OCI-M2 (cell line): ENCODE data around the gene SNCG.

Source experiments
- DNase-seq: peaks from one replicate; lab custom pipeline; 2025; ENCODE audit not compliant: unreplicated experiment; lab: John Stamatoyannopoulos, UW

SNCG gene

GRCh38 chr10:86960003-86960862 is 1.8 kb downstream of the SNCG start:
- no peak for DNase-seq

- DNase-seq: no peak
These were observed 2.5 kb downstream of the SNCG start for GRCh38 chr10:86960863-86961434.

- no peak for DNase-seq
These were observed 3.2 kb downstream of the SNCG start for GRCh38 chr10:86961481-86962091.

GRCh38 chr10:86962136-86962980 is 4.0 kb downstream of the SNCG start:
- DNase-seq: no peak

GRCh38 chr10:86962981-86963310 is 4.5 kb downstream of the SNCG start:
- DNase-seq: no peak

GRCh38 chr10:86963341-86963919 is 5.0 kb downstream of the SNCG start:
- no peak for DNase-seq

- DNase-seq: no peak
These were observed 5.9 kb downstream of the SNCG start for GRCh38 chr10:86964061-86964846.

- DNase-seq: no peak
These were observed 6.4 kb downstream of the SNCG start for GRCh38 chr10:86964847-86965190.

- no peak for DNase-seq
These were observed 7.7 kb downstream of the SNCG start for GRCh38 chr10:86965986-86966654.

- DNase-seq: no peak
These were observed 9.1 kb downstream of the SNCG start for GRCh38 chr10:86967481-86967941.

GRCh38 chr10:86968271-86968993 is 10.0 kb downstream of the SNCG start, which contains the start of gene ADIRF:
Gene ADIRF (plus strand): TSS chr10:86968482. CDS start chr10:86968545, 63 bp downstream.
- DNase-seq: no peak

GRCh38 chr10:86968994-86969355 is 10.6 kb downstream of the SNCG start:
- no peak for DNase-seq

- no peak for DNase-seq
These were observed 11.1 kb downstream of the SNCG start for GRCh38 chr10:86969421-86970041.

GRCh38 chr10:86970162-86970981 is 12.0 kb downstream of the SNCG start:
- DNase-seq: no peak

GRCh38 chr10:86970982-86971231 is 12.5 kb downstream of the SNCG start:
- no peak for DNase-seq

GRCh38 chr10:86971232-86971991 is 13.0 kb downstream of the SNCG start:
- DNase-seq: no peak

GRCh38 chr10:86972613-86973380 is 14.4 kb downstream of the SNCG start:
- DNase-seq: no peak
